ENCODE measurements around the gene RDH8.

GRCh38 chr19:10043286-10043927 is 30.1 kb downstream of the RDH8 start:
- TF ChIP-seq HDGF (IDR thresholded peaks at IDR 0.05; ENCODE audit: borderline replicate concordance) (no peak), FOXK2 (IDR thresholded peaks at IDR 0.05) (no peak), FOXA1 (IDR thresholded peaks at IDR 0.05) (no peak), ZNF384 (IDR thresholded peaks at IDR 0.05) (no peak), FOXM1 (IDR thresholded peaks at IDR 0.05; ENCODE audit: borderline replicate concordance) (no peak), BHLHE40 (IDR thresholded peaks at IDR 0.05; ENCODE audit: borderline replicate concordance) (no peak)

Measured in HEK293T (cell line).